GM18519 (cell line): Measurements from ENCODE around the gene FBXW7.

Source experiments
- ATAC-seq: cut with Tn5 transposase; IDR thresholded peaks from one replicate; pipeline ENCODE4 v1.9.1; 2021; ENCODE audit warnings: mild to moderate bottlenecking, moderate library complexity; ENCODE audit not compliant: unreplicated experiment, low FRiP score

FBXW7 gene

GRCh38 chr4:152514356-152514755 lies 21.5 kb downstream of the FBXW7 start:
- ATAC-seq: no peak

- ATAC-seq: no peak
Measured at GRCh38 chr4:152513078-152513477, 22.8 kb downstream of the FBXW7 start.

GRCh38 chr4:152512483-152512882 lies 23.4 kb downstream of the FBXW7 start:
- ATAC-seq: no peak

GRCh38 chr4:152510349-152511147 lies 25.3 kb downstream of the FBXW7 start:
- ATAC-seq: no peak

GRCh38 chr4:152509595-152510225 lies 26.2 kb downstream of the FBXW7 start:
- ATAC-seq: no peak

DNA sequence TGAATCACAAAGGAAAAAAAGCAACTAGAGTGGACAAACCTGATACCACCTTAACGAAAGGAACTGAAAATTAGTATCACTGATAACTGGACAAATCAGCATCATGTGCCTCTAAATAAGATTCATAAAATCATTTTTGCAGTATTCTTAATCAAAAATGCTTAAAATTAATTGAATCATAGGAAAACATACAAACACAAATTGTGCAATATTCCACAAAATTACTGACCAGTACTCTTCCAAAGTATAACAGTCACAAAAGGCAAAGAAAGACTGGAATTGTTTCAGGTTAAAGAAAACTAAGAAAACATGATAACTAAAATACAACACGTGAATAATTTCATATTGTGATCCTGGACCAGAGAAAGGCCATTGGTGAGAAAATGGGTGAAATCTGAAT lies 27.1 kb downstream of the FBXW7 start:
- no peak for ATAC-seq

GRCh38 chr4:152508386-152508785 lies 27.5 kb downstream of the FBXW7 start:
- no peak for ATAC-seq

- no peak for ATAC-seq
Measured at GRCh38 chr4:152503653-152504290, 32.1 kb downstream of the FBXW7 start.

- ATAC-seq: no peak
Measured at GRCh38 chr4:152501846-152502536, 33.9 kb downstream of the FBXW7 start.

GRCh38 chr4:152500800-152501434 lies 35.0 kb downstream of the FBXW7 start:
- ATAC-seq: peak; percentile 57

DNA sequence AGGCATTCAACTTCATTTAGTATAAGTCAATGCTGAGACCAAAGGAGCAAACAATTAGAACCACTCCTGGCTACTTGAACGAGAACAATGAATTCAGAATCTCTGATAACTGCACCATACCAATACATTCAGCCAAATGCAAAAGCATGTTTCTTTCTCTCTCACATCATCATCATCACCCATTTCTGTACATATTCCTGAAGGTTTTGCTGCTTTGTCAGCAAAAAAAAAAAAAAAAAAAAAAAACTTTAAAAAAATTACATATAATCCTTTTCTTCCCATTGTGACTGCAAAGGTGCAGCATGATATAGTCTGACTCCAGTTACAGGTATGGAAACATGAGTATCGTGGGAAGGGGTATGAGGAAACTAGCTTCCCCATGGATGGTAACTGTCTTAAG lies 35.6 kb downstream of the FBXW7 start:
- no peak for ATAC-seq

- no peak for ATAC-seq
Measured at GRCh38 chr4:152499344-152499743, 36.5 kb downstream of the FBXW7 start.

- no peak for ATAC-seq
Measured at GRCh38 chr4:152494020-152494419, 41.9 kb downstream of the FBXW7 start.

DNA sequence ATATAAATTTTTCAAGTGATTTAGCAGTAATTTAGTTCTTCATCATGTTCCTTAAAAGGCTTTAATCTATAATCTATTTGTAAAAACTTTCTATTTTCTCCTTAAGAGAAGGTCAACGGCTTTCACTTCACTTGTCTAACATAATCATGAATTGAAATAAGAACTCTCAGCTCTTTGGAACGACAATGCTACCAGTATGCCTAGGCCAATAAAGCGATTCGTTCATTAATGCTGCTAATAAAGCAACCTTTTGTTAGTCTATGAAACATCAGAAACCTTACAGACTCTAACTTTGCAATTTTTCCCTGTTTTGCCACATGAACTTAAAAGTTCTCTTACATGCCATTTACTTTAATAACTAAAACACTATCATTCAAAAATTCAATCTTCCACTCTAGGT lies 47.6 kb downstream of the FBXW7 start:
- no peak for ATAC-seq

GRCh38 chr4:152486429-152487389 lies 49.2 kb downstream of the FBXW7 start:
- ATAC-seq: no peak

DNA sequence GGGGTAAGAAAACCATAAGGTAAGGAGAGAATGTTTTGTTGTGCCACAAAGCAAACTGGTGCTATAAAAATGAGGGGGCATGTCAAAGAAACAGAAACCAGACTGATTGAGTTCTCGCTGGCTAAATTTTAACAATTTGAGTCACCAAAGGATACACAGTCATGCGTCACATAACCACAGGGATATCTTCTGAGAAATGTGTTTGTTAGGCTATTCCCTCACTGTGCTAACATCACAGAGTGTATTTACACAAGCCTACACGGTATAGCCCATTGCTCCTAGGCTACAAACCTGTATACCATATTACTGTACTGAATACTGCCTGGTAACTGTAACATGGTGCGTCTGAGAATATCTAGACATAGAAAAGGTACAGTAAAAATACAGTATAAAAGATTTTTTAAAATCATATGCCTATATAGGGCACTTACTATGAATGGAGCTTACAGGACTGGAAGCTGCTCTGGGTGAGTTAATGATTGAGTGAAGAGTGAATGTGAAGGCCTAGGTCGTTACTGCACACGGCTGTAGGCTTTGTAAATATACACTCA lies 50.1 kb downstream of the FBXW7 start:
- ATAC-seq: peak; percentile 98

- ATAC-seq: no peak
Measured at GRCh38 chr4:152482211-152482610, 53.7 kb downstream of the FBXW7 start.

GRCh38 chr4:152480901-152481300 lies 55.0 kb downstream of the FBXW7 start:
- no peak for ATAC-seq

DNA sequence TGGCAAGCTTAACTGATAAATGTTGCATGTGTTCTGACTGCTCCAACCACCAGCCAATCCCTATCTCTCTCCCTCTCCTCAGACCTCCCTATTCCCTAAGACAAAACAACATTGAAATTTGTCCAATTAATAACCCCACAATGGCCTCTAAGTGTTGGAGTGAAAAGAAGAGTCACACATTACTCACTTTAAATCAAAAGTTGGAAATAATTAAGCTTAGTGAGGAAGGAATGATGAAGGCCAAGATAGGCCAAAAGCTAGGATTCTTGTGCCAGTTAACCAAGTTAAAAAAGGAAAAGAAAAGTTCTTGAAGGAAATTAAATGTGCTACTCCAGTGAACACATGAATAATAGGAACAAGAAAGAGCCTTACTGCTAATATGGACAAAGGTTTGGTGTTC lies 55.6 kb downstream of the FBXW7 start:
- no peak for ATAC-seq
